NB4 (cell line): Measurements from ENCODE around the gene TADA2B.

Experiments
- TF ChIP-seq, protein P1 (sequence below): IDR thresholded peaks from 2 replicates; pipeline ENCODE4 v1.6.1; 2011; ENCODE audit warnings: low read depth, low read length
- TF ChIP-seq, protein P2 (sequence below): IDR thresholded peaks from one replicate; pipeline ENCODE4 v1.5.1; 2012; ENCODE audit warnings: low read depth, low read length

DNA sequence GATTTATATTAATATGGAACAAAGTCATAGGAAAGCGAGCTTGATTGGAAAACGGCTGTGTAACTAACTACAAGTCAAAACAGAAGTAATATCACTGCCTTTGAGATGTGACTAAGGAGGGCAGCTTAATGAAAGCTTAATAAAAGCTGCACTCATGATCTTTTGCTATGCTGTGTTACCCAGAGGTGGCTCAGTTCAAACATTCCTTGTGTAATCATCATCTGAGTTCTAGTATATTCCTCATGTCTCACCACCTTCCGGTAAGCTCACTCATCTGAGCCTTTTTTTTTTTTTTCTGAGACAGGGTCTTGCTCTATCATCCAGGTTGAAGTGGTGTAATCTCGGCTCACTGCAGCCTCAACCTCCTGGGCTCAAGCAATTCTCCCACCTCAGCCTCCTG, 19.6 kb downstream of the TADA2B start:
- TF ChIP-seq, protein P1, sequence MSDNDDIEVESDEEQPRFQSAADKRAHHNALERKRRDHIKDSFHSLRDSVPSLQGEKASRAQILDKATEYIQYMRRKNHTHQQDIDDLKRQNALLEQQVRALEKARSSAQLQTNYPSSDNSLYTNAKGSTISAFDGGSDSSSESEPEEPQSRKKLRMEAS, result no peak
- TF ChIP-seq, protein P2, sequence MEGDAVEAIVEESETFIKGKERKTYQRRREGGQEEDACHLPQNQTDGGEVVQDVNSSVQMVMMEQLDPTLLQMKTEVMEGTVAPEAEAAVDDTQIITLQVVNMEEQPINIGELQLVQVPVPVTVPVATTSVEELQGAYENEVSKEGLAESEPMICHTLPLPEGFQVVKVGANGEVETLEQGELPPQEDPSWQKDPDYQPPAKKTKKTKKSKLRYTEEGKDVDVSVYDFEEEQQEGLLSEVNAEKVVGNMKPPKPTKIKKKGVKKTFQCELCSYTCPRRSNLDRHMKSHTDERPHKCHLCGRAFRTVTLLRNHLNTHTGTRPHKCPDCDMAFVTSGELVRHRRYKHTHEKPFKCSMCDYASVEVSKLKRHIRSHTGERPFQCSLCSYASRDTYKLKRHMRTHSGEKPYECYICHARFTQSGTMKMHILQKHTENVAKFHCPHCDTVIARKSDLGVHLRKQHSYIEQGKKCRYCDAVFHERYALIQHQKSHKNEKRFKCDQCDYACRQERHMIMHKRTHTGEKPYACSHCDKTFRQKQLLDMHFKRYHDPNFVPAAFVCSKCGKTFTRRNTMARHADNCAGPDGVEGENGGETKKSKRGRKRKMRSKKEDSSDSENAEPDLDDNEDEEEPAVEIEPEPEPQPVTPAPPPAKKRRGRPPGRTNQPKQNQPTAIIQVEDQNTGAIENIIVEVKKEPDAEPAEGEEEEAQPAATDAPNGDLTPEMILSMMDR, result no peak
